Glomerular visceral epithelial cell (primary cell): ENCODE data around the gene APLN.

Experiments
- DNase-seq: peaks from one replicate; pipeline ENCODE4 v3.0.0-alpha.2; 2016; ENCODE audit errors: extremely low spot score

Gene APLN

DNA sequence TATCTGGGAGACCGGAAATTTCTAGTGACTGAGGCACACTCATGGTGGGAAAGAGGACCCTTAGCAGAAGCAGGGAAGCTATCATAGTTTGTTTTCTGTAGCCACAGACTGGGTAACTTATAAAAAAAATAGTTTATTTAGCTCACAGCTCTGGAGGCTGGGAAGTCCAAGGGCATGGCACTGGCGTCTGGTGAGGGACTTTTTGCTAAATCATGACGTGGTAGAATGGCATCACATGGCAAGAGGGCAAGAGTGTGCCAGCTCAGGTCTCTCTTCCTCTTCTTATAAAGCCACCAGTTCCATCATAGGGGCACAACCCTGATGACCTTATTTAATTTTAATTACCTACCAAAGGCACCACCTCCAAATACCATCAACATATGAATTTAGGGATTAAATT, 13.3 kb downstream of the APLN start:
- no peak for DNase-seq

DNA sequence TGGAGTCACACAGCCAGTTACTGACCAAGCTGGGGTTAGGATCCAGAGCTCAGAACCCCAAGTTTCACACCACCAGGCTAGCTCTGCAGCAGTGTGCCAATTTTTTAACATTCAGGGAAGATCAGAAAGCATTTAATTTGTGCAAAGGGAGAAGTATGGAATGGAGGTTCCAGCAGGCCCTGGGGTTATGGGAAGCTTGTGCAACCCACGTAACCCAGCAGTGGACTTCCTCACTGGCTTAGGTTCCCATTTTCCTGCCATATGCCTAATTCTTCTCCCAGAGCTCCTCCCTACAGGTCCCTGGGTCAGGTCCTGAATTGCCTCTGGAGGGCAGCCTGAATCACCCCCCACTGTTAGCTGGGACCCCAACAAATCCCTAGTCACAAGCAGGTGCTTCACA, 14.0 kb downstream of the APLN start:
- no peak for DNase-seq

DNA sequence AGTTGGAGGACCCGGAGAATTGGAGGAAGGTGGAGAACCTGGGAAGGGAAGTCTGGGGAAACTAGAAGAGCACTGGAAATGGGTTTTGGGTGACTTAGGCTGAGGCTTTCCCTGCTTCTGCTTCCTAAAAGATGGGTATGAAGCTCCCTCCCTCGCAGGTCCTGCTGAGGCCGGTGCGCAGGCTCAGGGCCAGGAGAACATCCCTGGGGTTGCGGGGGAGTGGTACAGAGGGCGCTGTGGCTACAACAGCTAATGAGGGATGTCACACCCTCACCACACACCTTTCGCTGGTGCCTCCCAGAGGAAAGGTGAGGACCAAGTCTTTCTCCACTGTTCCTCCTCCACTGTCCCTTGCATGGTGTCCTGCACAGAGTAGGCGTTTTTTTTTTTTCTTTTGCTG, 15.8 kb downstream of the APLN start:
- DNase-seq: no peak

DNA sequence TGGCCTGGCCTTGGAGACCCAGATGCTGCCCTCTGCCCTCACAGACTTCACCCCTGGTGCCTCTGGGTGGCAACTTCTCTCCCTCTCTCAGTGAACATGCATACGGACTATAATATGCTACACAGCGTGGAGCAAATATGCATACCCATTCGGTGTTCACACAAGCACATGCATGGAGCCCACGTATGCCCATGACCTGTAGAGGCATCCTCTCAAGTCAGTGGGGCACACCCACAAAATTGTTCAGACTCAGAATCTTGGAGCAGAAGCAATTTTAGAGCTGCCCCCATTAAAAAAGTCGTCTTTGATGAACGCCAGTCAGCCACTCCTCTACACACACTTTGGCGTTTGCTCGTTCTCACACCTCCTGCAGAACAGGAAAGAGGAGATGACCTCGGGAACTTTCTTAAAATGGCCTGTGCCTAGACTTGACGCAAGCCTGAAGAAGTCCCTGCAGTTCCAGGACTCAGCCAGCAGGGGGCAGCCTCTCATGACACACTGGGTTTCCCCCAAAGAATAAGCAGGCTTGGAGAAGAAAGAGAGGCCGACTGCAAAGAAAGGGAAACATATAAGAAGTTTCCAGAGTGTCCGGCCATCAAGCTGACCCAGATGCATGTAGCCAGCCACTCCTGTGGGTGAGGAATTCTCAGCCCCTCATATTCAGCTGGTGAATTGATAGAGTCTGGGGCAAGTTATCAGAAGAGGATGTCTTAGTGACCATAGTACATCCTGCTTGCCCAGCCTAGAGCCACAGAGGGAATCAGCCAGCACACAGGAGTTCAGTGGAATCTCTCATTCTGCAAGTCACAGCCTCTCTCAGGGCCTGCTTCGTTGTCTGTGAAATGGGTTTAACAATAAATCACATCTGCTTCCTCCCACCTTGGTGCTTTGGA, 17.3 kb downstream of the APLN start:
- peak; percentile 60 for DNase-seq

DNA sequence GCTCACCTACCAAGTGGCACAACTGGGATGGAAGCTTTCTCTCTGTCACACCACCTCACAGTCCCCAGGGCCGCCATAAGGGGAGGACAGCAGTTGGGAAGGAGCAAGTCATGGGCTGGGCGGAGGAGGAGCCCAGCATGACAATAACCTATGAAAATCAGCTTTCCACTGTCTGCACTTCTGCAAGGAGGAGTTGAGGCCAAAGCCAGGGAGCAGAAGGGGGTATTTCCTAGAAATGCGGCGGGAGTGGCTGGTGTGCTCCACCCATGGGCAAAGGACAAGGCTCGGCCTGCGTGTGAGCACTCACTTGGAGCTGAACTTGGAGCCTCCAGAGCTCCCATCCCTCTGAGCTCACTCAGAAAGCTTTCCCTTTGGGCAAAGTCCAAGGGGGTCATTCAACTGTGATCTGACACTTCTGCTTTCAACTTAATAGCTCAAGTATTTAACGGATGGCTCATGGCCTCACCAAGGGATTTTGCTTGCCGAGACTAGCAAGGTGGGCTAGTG, 18.5 kb downstream of the APLN start:
- DNase-seq: no peak

DNA sequence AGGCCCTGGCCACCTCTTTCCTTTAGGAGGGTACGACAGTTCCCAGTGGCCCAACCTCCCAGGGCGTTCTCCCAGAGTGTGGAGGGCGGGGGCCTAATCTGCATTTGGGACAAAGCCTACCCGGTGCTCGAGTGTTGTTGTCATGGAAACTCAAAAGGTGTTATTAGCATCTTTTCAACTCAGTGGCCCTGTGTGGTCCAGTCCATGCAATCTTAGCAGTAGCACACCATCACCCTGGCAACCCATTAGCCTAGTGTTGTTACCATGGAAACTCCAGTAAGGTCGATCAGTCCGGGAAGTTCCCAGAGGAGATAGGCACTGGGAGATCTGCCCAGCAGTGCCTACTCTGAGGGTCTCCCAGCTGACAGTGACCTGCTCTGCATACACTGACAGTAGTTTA, 20.2 kb downstream of the APLN start:
- DNase-seq: no peak

DNA sequence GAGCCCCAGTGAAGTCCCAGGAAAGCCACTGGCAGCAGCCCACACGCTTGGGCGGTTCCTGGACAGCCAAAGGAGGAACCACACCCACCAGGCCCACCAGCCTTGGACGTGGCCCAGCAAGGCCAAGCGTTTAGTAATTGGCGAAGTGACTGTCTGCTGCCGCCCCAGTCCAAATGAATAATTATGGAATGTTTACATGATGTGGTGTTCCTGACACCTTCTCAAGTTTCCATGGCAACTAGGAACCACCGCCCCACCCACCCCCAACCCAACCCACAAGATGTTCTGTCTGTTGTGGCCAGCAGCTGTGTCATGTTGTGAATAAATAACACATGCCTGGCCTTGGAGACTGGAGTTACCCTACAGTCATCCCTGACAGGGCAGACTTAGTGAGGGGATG, 22.3 kb downstream of the APLN start:
- DNase-seq: peak; percentile 11

DNA sequence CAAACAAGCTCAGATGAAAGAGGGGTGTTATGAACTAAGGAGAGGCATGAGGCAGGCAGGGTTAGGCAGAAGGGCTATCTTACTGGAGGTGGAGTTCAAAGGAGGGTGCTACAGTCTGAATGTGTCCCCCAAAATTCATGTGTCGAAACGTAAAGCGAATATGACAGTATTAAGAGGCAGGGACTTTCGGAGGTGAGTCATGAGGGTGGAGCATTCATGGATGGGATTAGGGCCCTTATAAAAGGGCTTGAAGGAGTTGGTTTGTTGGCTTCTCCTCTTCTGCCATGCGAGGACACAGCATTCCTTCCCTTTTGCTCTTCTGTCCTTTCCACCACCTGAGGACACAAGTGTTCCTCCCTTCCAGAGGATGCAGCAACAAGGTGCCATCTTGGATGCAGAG, 22.9 kb downstream of the APLN start:
- no peak for DNase-seq

DNA sequence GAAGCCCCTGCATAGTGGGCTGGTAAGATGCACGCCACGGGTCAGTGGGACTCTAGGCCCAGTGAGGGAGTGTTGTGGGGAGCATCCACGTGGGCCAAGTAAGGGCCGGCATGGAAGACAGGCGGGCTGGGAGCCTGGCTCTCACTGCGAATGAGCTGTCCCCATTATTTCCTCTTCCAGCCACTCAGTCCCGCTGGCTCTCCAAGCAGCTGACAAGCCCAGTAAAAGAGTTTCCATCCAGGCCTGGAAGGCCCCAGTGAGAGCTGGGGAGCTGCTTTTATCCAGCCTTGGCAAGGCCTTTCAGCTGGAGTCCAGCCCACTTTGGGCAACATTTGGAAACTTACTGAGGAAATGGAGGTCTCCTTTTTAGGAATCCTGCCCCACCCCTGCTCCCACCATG, 24.9 kb downstream of the APLN start:
- DNase-seq: no peak

DNA sequence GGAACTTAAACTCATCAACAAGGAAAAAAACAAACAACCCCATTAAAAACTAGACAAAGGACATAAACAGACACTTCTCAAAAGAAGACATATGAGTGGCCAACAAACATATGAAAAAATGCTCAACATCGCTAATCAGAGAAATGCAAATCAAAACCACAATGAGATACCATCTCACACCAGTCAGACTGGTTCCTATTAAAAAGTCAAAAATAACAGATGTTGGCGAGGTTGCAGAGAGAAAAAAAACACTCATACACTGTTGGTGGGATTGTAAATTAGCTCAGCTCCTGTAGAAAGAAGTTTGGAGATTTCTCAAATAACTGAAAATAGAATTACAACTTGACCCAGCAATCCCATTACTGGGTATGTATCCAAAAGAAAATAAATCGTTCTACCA, 28.7 kb downstream of the APLN start:
- no peak for DNase-seq

DNA sequence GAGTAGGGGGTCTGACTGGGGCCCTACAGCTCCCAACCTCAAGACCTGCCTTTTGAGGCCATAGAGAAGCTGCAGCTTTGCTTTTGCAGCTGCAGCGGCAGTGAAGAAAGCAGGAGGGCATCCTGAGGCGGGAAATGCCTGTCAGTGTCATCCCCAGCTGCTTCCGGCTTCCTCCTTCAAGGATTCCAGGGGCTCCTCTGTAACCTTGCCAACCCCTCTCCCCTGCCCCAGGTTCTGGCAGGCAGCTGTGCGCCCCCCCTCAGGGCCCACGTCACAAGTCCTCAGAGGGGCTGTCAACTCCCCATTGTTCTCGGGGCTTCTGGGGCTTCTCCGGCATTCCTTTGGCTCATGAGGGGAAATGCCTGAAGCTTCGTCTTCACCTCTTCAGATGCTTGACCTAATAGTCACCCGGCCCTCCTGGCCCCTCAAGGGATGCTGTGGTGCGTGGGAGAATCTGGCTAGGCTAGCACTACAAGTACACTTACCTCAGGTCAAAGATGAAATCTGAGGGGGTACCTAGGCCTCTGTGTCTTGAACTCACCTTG, 31.9 kb downstream of the APLN start:
- no peak for DNase-seq

DNA sequence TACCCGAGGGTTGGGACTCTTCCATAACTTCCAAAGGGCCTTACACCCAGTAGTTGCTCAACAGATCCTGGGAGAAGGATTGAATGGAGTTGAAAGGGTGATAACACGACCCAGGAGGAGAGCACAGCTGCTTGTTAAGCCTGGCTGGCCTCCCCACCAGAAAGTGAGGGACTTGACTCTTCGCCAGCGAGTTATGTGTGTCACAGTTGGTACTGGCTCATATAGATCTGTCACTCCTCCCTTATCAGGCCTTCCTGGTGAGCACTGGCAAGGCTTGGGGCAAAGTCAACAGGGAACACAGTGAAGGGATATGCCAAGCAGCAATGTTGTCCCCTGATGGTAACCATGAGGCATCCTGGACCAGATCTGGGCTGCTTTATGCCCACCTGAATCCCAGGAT, 35.8 kb downstream of the APLN start:
- DNase-seq: no peak

DNA sequence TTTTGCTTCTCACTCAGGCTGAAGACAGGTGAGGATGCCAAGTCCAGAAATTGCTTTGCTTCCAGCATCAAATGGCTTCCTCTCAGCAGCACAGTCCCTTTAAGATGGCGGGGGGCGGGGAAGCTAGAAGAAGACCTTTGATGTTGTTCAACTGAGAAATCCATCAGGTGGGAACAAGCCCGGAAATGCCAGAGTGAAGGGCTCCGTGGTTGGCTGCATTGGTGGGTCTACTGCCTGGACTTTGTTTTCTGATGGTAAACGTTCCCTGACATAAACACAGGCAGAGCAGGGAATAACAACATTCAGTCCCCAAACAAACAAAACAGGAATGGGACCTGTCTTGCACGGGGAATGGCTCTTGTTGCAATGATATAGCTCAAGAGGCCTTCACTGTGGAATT, 37.3 kb downstream of the APLN start:
- no peak for DNase-seq

DNA sequence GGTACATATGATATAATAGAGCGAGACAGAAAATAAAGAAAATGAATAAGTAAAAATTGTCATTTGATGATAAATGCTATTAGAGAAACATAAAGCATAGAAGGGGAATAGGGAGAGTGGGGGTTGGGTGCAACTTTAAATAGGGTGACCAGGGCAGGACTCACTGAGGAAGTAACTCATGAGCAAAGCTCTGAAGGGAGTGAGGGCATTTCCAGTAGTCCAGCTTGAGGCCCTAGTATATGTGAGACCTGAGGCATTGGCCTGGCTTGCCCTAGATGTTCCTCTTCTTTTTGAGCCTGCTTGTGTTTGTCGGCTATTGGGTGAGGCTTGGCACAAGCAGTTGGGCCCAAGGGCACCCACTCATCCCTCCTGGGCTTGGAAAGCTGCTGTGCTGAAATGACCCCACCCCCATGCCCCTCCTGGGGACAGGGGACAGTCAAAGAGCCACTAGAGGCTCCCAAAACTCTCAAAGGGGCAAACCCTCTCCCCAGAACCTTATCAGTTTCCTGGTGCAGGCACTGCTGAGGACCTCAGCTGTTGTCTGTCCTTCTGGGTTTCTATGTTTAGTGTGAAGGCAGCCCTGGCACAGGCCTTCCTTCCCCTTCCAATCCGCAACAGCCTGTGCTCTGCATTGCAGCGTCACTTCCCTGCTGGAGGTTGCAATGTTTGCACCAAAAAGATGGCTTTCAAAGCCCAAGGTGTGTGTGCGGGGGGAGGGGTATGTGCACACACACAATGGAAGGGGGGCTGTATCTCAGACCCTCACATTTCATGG, 40.1 kb downstream of the APLN start:
- no peak for DNase-seq

DNA sequence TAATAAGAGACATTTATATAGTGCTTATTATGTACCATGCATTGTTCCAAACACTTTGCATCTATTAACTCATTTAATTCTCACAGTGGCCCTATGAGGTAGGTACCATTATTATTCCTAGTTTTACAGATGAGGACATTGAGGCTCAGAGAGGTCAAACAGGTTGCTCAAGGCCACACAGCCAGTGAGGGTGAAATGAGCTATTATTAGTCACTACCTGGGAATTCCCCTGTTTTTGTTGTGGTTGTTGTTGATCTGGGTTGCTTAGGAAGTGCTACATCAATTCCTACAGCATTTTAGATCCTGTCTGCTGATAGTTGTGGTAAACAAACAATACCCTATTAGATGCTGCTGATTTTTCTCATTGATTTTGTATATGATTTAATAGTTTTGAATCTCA, 41.2 kb downstream of the APLN start:
- no peak for DNase-seq

DNA sequence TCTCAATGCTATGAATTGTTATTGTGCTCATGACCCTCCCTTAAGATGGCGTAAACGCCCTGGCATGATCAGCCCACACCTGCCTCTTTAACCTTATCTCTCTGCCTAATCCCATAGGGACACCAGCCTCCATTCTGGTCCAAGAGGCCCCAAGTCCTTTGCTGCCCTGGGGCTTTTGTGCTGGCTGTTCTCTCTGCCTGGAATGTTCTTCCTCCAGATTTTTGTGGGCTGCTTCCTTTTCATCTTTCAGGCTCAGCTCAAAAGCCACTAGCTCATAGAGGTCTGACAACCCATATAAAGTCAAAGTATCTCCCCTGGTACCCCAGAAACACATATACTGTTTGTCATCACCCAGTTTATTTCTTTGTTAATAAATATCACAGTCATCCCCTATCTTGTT, 42.4 kb downstream of the APLN start:
- no peak for DNase-seq

DNA sequence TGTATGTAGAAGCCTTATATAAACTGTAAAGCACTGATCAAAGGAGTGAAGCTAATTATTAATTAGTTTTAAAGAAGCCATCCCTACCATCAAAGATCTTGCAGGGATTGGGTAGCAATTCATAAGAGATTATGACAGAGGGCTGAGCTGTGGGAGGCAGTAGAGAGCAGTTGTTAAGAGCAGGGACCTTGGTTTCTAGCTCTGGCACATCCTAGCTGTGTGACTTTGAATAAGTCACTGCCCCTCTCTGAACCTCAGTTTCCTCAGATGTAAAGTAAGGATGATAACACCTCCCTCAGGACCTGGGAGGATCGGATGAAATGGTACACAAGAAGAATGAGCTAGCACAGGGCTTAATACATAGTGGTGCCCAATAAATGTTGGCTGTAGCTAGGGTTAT, 45.4 kb downstream of the APLN start:
- DNase-seq: no peak

DNA sequence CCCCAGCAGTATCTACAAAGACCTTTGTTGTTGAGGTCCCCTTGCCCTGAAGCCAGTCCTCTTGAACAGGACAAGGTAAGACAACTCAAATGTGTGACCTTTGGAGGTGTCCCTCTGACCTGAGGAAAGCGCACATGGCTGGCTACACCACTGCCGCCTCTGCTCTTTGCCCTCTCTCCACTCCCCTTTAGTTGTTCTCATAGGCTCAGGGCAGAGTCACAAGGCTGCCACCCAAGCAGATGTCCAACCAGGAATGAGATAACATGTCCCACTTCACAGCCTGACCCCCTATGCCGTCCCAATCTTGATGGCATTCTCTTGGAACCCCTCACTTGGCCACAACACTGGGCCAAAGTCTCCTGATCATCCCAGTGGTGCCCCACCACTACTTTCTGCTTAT, 46.3 kb downstream of the APLN start:
- DNase-seq: no peak

DNA sequence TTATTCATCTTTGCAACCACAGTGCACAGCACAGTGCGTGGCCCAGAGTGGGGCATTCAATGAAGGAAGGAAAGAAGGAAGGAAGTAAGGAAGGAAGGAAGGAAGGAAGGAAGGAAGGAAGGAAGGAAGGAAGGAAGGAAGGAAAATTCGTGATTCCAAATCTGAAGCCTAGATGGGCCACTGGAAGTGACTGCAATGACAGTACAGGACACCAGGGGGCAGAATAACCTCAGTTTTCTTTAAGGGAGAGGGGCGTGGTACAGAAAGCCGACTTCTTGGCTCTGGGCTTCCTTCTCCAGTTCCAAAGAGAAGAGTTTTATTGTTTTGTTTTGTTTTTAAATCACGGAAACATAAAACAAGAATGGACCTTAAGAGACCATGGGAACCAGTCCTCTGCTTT, 47.8 kb downstream of the APLN start:
- DNase-seq: peak; percentile 48

DNA sequence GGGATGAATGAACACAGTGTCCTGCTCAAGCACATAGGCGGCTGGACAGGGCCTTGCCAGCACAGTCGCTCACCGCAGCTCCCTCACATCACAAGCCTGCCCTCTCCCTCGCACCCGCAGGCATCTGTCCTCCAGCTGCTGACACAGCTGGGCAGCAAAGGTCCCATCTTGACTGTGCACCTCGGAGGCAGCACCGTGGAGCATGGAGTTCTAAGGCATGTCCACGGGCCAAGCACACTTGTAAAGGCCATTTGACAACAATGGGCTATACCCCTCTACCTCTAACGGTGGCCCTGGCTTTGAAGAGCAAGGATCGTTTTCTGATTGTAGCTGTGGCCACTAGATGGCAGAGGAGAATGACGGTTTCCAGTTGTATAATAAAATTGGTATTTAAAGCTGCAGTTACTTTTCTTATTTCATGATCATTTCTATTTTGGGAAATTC, 53.8 kb downstream of the APLN start:
- DNase-seq: peak; percentile 16

DNA sequence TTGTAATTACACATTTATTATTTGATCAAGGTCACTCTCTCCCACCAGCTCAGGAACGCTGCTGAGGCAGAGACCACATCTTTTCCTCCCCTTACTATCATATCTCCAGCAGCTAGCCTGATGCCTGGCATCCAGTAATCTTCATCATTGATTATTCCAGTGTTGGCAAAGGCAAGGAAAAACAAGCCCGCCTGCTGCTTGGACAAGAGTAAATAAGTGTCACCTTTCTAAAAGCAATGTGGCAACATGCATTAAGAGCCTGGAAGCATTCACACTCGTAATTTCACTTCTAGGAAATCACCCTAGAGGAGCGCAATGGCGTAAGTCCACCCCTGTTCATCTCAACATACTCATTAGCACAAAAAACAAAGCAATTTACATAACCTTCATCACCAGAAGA, 54.8 kb downstream of the APLN start:
- no peak for DNase-seq

DNA sequence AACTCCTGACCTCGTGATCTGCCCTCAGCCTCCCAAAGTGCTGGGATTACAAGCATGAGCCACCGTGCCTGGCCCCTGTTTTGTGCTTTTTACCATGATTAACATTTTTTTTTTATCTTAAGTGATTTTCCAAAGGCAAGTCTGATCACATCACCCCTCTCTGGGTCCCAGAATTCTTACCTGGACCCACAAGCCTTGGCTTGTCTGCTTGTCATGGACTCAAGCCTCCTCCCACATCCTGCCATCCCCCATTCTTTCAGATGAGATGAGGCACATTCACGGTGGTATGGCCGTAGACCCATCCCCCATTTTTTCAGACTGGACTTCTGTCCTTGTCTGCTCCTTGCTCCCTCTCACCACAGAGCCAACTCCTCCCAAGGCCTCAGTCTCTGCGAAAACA, 55.3 kb downstream of the APLN start:
- no peak for DNase-seq

DNA sequence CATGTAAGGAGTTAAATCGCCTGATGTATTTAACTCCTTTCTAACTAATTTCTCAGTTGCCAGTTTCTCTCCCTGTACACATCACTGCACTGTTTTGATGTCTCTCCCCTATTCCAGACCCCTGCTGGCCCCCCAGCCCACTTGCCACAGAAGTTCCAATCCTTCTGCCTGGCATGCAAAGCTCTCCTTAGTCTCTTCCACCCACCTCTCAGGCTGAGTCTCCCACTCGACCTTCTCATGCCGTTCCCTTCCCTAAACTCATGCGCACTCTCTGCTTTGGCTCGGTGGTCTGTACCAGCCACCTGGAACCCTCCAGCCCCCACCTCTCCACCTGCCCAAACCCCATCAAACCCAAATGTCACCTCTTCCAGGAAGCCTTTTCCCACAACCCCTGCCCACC, 56.9 kb downstream of the APLN start:
- DNase-seq: no peak
